Glomerular endothelial cell (primary cell): Measurements from ENCODE around the gene KCNJ3. TPM values are rescaled to one million over a fixed set of nuclear protein-coding genes. Genes with fewer than 3 reads are reported as not detected.

ENCODE experiments used
- DNase-seq: peaks from one replicate; pipeline ENCODE4 v3.0.0-alpha.2; 2011; ENCODE audit warnings: low read depth, low spot score; ENCODE audit errors: extremely low read depth
- total RNA-seq: library from RNA; depleted of rRNA; stranded (reverse); fragments of >200 nt; gene quantifications from 2 replicates; pipeline ENCODE4 v1.2.3, GENCODE V29; 2015

Gene KCNJ3
- total RNA-seq, result not detected in 2 replicates

GRCh38 chr2:154698296-154698720, at the start of gene KCNJ3:
KCNJ3 (plus strand) TSS chr2:154698695; CDS start chr2:154698776, 81 bp downstream.
- no peak for DNase-seq

- DNase-seq, result no peak
These were observed 43.0 kb upstream of the KCNJ3 start for GRCh38 chr2:154655499-154655898.

GRCh38 chr2:154658854-154659253, 39.6 kb upstream of the KCNJ3 start:
- DNase-seq, result no peak

GRCh38 chr2:154664248-154664647, 34.2 kb upstream of the KCNJ3 start:
- no peak for DNase-seq

GRCh38 chr2:154670083-154670482, 28.4 kb upstream of the KCNJ3 start:
- DNase-seq, result no peak

GRCh38 chr2:154673694-154674093, 24.8 kb upstream of the KCNJ3 start:
- DNase-seq, result no peak

GRCh38 chr2:154677401-154677800, 21.1 kb upstream of the KCNJ3 start:
- no peak for DNase-seq

- DNase-seq, result no peak
These were observed 16.8 kb upstream of the KCNJ3 start for GRCh38 chr2:154681741-154682140.

- no peak for DNase-seq
These were observed 12.3 kb upstream of the KCNJ3 start for GRCh38 chr2:154686162-154686561.

- DNase-seq, result no peak
These were observed 10.1 kb upstream of the KCNJ3 start for GRCh38 chr2:154688373-154688772.

- DNase-seq, result no peak
These were observed 9.3 kb upstream of the KCNJ3 start for GRCh38 chr2:154689158-154689557.

GRCh38 chr2:154692927-154693326, 5.6 kb upstream of the KCNJ3 start:
- no peak for DNase-seq

GRCh38 chr2:154693741-154694340, 4.7 kb upstream of the KCNJ3 start:
- no peak for DNase-seq

- no peak for DNase-seq
These were observed 3.6 kb upstream of the KCNJ3 start for GRCh38 chr2:154694881-154695280.

- no peak for DNase-seq
These were observed 2.1 kb upstream of the KCNJ3 start for GRCh38 chr2:154696369-154696768.

GRCh38 chr2:154696810-154697417, 1.6 kb upstream of the KCNJ3 start:
- DNase-seq, result no peak

GRCh38 chr2:154697418-154698252, 860 bp upstream of the KCNJ3 start:
- no peak for DNase-seq

GRCh38 chr2:154698721-154699574, 453 bp downstream of the KCNJ3 start:
- no peak for DNase-seq

- DNase-seq, result no peak
These were observed 1.1 kb downstream of the KCNJ3 start for GRCh38 chr2:154699575-154699930.

GRCh38 chr2:154700136-154700535, 1.6 kb downstream of the KCNJ3 start:
- no peak for DNase-seq

- no peak for DNase-seq
These were observed 6.5 kb downstream of the KCNJ3 start for GRCh38 chr2:154704991-154705390.
